NCI-H69 (cell line): ENCODE data around the gene S100A11.

ENCODE experiments used
- DNase-seq: peaks from one replicate; lab custom pipeline; 2025; lab: John Stamatoyannopoulos, UW

S100A11 gene

GRCh38 chr1:151984313-151984956 lies 52.4 kb downstream of the S100A11 start:
- no peak for DNase-seq
